ENCODE measurements around the gene RIF1. TPM values are rescaled to one million over a fixed set of nuclear protein-coding genes. Genes with fewer than 3 reads are reported as not detected.

Gene RIF1
- total and polyA plus RNA-seq, 4 donors, result 2.2 to 26.9 (median 12.2) TPM

DNA sequence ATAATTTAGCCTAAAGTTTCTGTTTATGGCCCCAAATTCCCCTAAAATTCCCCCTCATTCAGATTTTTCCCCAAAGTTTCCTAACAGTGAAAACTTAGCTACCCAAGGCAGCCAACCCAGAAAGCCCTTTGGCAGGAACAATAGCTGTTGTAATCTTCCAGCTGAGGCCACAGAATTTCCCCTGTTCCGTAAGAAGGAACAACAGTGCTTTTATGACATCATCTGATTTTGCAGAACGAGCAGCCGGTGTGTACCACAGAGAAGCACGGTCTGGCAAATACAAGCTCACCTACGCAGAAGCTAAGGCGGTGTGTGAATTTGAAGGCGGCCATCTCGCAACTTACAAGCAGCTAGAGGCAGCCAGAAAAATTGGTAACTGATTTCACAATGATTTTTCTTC, 46.0 kb upstream of the RIF1 start:
- no peak for DNase-seq (ENCODE audit: low spot score)
- Histone ChIP-seq H3K27ac (ENCODE audit: low read depth in 1 of 2, low read length in 2 of 2) (no peak overlapping the region), H3K9me3 (ENCODE audit: control insufficient read depth in 4 of 4, low read length in 3 of 4) (peaks cover 0 to 2% (median 0%) of the 10 kb centered on the region in 4 donors), H3K4me3 (ENCODE audit: low read depth in 1 of 3, low read length in 3 of 3) (no peak overlapping the region), H3K36me3 (ENCODE audit: control insufficient read depth in 4 of 4, insufficient read depth in 3 of 4, low read depth in 1 of 4, low read length in 3 of 4) (no peaks in the 10 kb centered on the region), H3K9ac (ENCODE audit: low read depth in 1 of 2, low read length in 2 of 2) (no peak overlapping the region), H3K27me3 (ENCODE audit: control insufficient read depth in 4 of 4, insufficient read depth in 4 of 4, low read length in 3 of 4) (no peaks in the 10 kb centered on the region), H3K4me1 (ENCODE audit: control insufficient read depth in 4 of 4, insufficient read depth in 4 of 4, low read length in 3 of 4) (no peaks in the 10 kb centered on the region)
- TF ChIP-seq, protein P1, sequence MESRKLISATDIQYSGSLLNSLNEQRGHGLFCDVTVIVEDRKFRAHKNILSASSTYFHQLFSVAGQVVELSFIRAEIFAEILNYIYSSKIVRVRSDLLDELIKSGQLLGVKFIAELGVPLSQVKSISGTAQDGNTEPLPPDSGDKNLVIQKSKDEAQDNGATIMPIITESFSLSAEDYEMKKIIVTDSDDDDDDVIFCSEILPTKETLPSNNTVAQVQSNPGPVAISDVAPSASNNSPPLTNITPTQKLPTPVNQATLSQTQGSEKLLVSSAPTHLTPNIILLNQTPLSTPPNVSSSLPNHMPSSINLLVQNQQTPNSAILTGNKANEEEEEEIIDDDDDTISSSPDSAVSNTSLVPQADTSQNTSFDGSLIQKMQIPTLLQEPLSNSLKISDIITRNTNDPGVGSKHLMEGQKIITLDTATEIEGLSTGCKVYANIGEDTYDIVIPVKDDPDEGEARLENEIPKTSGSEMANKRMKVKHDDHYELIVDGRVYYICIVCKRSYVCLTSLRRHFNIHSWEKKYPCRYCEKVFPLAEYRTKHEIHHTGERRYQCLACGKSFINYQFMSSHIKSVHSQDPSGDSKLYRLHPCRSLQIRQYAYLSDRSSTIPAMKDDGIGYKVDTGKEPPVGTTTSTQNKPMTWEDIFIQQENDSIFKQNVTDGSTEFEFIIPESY (IDR thresholded peaks at IDR 0.05), result no peak
- TF ChIP-seq, protein P2, sequence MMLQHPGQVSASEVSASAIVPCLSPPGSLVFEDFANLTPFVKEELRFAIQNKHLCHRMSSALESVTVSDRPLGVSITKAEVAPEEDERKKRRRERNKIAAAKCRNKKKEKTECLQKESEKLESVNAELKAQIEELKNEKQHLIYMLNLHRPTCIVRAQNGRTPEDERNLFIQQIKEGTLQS (IDR thresholded peaks at IDR 0.05), result no peak
- TF ChIP-seq, protein P3, sequence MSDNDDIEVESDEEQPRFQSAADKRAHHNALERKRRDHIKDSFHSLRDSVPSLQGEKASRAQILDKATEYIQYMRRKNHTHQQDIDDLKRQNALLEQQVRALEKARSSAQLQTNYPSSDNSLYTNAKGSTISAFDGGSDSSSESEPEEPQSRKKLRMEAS (IDR thresholded peaks at IDR 0.05), result no peak
- TF ChIP-seq EGR1 (IDR thresholded peaks at IDR 0.05; ENCODE audit: low read depth in 2 of 2), result no peak
- TF ChIP-seq RXRA (IDR thresholded peaks at IDR 0.05), result no peak
- WGBS, result 72% methylated on average over 8 of the region's 8 CpGs

DNA sequence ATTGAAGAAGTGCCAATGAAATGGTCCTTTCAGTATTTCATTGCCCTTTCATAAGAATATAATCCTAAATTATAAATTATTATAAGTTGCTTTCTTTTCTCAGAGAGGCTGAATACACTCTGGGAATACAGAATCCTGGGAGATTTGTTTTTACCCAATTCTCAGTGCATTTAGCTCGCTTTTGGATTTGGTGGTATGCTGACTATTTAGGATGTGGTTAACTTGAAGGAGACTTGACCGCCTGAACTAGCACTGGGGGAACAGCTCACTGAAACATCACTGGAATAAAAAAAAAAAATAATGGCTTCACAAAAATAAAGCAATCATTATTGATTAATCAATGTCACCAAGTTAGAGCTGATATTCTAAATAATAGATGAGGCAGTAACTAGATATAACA, 42.1 kb upstream of the RIF1 start:
- peaks cover 0 to 3% (median 0%) of the 10 kb centered on the region in 4 donors for H3K9me3 ChIP-seq (ENCODE audit: control insufficient read depth in 4 of 4, low read length in 3 of 4)
- DNase-seq (ENCODE audit: low spot score), result no peak
- TF ChIP-seq, protein P3 (IDR thresholded peaks at IDR 0.05), result no peak
- no peak for TF ChIP-seq RAD21 (IDR thresholded peaks at IDR 0.05)
- no peaks in the 10 kb centered on the region for H3K27me3 ChIP-seq (ENCODE audit: control insufficient read depth in 4 of 4, insufficient read depth in 4 of 4, low read length in 3 of 4)
- no peak overlapping the region for H3K27ac ChIP-seq (ENCODE audit: low read depth in 1 of 2, low read length in 2 of 2)
- H3K9ac ChIP-seq (ENCODE audit: low read depth in 1 of 2, low read length in 2 of 2), result no peak overlapping the region
- no peaks in the 10 kb centered on the region for H3K36me3 ChIP-seq (ENCODE audit: control insufficient read depth in 4 of 4, insufficient read depth in 3 of 4, low read depth in 1 of 4, low read length in 3 of 4)
- 91% methylated on average over 2 of the region's 2 CpGs for WGBS
- no peak overlapping the region for H3K4me3 ChIP-seq (ENCODE audit: low read depth in 1 of 3, low read length in 3 of 3)
- H3K4me1 ChIP-seq (ENCODE audit: control insufficient read depth in 4 of 4, insufficient read depth in 4 of 4, low read length in 3 of 4), result no peaks in the 10 kb centered on the region

DNA sequence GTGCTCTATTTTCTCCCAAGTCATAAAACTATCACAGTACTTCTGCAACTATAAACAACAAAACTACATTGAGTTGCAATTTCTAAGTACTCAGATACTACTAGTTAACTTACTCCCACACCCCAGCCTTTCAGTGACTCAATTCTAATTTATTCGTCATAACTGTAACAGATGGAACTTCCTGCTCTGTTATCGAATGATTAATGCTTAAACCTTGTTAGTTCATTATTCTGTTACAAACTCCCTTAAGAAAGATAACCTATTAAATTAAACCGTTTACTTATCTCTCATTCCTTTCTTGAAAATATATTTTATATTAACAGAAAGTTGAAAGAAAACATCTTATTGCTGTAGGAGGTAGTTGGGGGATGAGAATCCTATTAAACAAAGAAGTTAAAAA, 35.3 kb upstream of the RIF1 start:
- Histone ChIP-seq H3K27ac (ENCODE audit: low read depth in 1 of 2, low read length in 2 of 2) (no peak overlapping the region), H3K9me3 (ENCODE audit: control insufficient read depth in 4 of 4, low read length in 3 of 4) (no peaks in the 10 kb centered on the region), H3K9ac (ENCODE audit: low read depth in 1 of 2, low read length in 2 of 2) (no peak overlapping the region), H3K4me3 (ENCODE audit: low read depth in 1 of 3, low read length in 3 of 3) (no peak overlapping the region), H3K4me1 (ENCODE audit: control insufficient read depth in 4 of 4, insufficient read depth in 4 of 4, low read length in 3 of 4) (no peaks in the 10 kb centered on the region), H3K27me3 (ENCODE audit: control insufficient read depth in 4 of 4, insufficient read depth in 4 of 4, low read length in 3 of 4) (no peaks in the 10 kb centered on the region), H3K36me3 (ENCODE audit: control insufficient read depth in 4 of 4, insufficient read depth in 3 of 4, low read depth in 1 of 4, low read length in 3 of 4) (no peaks in the 10 kb centered on the region)
- TF ChIP-seq, protein P4, sequence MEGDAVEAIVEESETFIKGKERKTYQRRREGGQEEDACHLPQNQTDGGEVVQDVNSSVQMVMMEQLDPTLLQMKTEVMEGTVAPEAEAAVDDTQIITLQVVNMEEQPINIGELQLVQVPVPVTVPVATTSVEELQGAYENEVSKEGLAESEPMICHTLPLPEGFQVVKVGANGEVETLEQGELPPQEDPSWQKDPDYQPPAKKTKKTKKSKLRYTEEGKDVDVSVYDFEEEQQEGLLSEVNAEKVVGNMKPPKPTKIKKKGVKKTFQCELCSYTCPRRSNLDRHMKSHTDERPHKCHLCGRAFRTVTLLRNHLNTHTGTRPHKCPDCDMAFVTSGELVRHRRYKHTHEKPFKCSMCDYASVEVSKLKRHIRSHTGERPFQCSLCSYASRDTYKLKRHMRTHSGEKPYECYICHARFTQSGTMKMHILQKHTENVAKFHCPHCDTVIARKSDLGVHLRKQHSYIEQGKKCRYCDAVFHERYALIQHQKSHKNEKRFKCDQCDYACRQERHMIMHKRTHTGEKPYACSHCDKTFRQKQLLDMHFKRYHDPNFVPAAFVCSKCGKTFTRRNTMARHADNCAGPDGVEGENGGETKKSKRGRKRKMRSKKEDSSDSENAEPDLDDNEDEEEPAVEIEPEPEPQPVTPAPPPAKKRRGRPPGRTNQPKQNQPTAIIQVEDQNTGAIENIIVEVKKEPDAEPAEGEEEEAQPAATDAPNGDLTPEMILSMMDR (IDR thresholded peaks at IDR 0.05; ENCODE audit: low read depth, low read length, missing input control), result no peak
- TF ChIP-seq JUND (IDR thresholded peaks at IDR 0.05) (no peak), YY1 (IDR thresholded peaks at IDR 0.05) (no peak), FOXA1 (IDR thresholded peaks at IDR 0.05) (no peak), RXRA (IDR thresholded peaks at IDR 0.05) (no peak), HNF4A (conservative IDR thresholded peaks at IDR 0.05) (no peak), HNF4G (IDR thresholded peaks at IDR 0.05) (no peak), SP1 (IDR thresholded peaks at IDR 0.05) (no peak)
- TF ChIP-seq, protein P1 (IDR thresholded peaks at IDR 0.05), result no peak
- TF ChIP-seq, protein P5, sequence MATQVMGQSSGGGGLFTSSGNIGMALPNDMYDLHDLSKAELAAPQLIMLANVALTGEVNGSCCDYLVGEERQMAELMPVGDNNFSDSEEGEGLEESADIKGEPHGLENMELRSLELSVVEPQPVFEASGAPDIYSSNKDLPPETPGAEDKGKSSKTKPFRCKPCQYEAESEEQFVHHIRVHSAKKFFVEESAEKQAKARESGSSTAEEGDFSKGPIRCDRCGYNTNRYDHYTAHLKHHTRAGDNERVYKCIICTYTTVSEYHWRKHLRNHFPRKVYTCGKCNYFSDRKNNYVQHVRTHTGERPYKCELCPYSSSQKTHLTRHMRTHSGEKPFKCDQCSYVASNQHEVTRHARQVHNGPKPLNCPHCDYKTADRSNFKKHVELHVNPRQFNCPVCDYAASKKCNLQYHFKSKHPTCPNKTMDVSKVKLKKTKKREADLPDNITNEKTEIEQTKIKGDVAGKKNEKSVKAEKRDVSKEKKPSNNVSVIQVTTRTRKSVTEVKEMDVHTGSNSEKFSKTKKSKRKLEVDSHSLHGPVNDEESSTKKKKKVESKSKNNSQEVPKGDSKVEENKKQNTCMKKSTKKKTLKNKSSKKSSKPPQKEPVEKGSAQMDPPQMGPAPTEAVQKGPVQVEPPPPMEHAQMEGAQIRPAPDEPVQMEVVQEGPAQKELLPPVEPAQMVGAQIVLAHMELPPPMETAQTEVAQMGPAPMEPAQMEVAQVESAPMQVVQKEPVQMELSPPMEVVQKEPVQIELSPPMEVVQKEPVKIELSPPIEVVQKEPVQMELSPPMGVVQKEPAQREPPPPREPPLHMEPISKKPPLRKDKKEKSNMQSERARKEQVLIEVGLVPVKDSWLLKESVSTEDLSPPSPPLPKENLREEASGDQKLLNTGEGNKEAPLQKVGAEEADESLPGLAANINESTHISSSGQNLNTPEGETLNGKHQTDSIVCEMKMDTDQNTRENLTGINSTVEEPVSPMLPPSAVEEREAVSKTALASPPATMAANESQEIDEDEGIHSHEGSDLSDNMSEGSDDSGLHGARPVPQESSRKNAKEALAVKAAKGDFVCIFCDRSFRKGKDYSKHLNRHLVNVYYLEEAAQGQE (IDR thresholded peaks at IDR 0.05), result no peak
- 62% methylated on average over 3 of the region's 3 CpGs for WGBS
- DNase-seq (ENCODE audit: low spot score), result no peak
